Measurements from ENCODE around the gene TBC1D22A.
"Not testable (repeated sequence)": the region's sequence is repeated elsewhere in the genome, so short reads cannot be mapped to it uniquely, and the experiment has no call there.

TBC1D22A gene

DNA sequence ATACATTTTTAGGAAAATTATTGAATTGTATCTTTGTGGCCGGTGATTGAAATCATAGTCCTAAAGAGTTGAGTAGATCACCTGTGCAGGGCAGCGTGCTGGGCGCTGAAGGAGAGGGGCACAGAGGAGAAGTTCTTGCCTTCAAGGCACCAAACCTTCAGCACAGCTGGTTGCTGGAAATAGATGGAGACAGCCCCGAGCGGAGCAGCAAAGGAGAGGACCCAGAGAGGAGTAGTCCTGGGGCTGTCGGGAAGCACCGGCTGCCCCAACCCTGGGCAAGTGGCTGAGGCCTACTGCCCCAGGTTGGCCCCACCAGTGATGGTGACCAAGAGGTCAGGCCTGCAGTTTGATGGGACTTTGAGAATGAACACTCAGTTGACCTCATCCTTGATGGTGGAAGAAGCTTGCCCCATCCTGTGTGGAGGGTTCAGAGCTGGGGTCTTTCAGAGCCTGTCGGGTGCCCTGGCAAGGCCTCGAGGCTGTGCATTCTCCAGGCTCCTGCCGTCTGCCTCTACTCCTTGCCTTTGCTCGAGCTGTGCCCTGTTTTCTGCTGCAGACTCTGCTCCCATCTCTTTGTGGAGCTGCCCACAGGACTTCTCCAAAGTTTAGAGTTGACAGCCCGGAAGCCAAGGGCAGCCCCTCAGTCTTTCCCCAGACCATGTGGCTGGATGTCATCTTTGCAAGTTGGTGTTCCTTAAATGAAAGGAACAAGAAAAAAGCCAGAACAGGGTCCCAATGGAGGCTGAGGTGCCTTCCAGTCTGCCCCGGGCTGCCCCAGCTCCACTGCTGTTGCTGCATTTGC, 285.1 kb downstream of the TBC1D22A start:
- no peak for DNase-seq (ENCODE audit: low spot score)

DNA sequence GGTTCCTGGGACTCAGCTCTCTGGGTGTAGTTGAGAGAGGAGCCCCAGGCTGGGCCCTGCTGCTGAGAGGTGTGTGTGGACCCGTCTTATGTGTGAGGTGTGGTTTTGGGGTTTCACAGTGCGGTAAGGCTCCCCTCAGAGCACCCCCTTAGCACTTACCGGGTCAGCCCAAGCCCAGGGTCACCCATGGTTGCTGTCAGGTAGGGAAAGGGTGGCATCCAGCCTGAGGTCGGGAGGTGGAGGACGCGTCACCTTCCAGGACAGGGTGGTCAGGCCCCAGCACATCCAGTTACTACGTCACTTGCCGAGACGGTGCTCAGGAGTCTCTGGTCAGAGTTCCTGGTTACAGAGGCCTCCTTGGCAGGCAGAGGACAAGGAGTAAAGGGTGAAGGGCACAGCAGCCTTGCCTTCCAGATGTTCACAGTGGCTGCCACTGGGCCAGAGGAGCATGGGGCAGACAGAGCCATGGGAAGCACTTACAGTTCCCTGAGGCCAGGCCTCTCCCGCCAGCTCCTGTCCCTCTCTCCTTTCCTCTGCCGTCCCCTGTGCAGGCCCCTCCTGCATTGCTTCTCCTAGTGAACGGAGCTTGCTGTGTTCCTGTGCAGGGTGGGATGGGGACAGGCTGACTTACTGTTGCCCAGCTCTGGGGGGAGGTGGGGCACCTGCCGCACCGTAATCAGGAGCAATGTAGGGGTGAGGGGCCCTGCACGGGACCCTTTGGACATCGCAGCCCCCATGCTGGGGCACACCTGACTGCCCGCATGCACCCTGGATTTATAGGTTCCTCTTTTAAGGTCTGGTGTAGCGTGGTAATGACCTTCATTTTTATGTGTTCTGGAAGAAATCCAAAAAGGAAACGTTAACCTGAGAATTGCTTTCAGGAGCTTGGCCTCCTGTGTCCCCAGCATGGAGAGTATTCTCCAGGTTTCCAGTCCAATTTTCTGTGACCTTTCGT, 285.9 kb downstream of the TBC1D22A start:
- DNase-seq (ENCODE audit: low spot score) = no peak

DNA sequence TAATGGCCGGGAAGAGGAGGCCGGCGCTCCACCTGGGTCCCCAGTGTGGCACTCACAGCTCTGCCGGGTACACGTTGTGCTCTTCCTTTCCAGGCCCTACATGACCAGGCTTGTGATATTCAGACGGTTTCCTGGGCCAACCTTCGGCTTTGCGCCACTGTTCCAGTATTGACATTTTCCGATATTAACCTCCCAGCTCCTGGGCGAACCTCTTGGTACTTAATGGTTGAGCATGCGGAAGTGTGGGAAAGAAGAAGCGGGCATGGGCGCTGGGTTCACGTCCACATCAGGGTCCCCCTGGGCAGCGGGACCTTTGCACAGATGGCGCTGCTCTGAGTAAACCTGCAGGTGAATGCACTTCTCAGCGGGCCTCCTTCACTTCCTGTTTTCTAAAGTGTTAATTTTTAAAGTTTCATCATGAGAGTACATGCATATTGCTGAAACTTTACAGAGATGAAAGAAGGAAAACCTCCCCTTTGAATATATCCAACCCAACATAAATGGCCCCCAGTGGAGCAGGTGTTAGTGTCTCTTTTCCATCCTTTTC, 286.7 kb downstream of the TBC1D22A start:
- DNase-seq (ENCODE audit: low spot score) = no peak

DNA sequence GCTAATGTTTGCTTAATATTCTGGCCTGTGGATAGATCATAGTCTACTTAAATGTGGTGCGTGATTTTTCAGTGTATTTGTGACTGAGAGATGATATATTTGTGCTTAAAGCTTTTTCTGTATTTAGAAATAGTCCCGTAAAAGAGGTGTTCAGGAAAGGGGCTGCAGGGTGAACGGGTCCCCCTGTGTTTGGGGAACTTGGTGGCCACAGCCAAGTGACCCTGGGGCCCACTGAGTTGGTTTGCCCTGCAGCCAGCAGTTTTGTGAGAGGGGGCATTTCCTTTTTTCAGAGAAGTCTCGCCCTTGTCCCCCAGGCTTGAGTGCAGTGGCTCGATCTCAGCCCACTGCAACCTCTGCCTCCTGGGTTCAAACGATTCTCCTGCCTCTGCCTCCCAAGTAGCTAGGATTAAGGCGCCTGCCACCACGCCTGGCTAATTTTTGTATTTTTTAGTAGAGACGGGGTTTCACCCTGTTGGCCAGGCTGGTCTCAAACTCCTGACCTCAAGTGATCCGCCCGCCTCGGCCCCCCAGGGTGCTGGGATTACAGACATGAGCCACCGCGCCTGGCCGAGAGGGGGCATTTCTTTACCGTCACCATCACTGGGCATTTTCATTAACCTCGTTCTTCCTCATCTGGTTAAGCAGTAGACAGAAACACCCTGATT, 287.4 kb downstream of the TBC1D22A start:
- not testable (repeated sequence) for DNase-seq (ENCODE audit: low spot score)

DNA sequence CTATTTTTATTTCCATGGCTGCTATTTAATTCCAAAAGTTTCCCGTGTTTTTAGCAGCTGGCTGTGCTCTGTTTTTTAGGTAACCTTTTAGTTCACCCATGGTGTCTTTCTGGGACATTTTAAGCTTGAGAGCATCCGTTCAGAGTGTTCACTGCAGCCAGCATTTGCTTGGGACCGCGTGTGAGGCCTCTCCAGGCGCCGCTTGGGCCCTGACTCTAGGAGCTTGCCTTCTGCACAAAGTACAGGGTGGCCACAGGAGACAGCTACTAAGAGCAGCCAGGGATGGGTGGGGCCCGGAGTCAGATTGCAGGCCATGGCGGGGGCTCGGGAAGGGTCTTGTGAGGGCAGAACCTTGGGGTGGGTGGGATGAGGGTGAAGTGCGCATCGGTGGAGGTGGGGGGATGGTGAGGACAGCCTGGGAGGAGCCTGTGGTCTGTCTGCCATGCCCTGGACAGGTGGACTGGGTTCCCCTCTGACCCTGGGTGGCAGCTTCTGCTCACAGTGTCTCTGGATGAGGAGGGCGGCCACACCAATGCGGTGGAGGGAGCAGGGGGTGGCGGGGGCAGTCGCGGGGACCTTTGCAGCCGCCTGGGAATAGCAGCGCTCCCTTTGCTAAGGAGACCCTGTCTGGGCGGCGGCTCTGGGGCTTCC, 288.1 kb downstream of the TBC1D22A start:
- DNase-seq (ENCODE audit: low spot score) = no peak

DNA sequence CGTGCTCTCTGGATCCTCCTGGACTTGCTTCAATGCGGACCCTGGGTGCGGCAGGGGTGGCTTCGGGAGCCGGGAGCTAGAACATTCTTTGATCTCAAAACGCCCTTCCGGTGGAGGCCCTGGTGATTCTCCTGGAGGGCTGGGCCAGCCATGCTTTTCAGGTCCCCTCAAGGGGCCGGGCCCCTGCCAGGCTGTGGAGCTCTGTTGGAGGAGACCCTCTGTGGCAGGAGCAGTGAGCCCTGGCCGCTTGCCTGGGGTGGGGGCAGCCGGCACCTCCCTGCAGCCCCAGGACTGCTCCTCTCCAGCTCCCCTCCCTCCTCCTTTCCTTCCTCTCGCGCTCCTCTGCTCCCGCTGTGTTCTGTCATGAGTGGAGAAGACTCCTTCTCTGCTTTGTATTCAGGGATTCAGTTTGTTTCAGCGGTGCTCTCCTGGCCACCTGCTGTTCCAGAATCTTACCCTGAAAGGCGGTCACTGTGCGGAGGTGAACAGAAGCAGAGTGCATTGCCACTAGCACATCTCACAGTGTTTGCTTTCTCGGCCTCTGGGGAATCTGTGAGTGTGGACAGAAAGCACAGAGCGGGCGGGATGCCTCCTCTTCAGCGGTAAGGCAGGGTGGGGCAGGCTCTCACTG, 289.1 kb downstream of the TBC1D22A start:
- no peak for DNase-seq (ENCODE audit: low spot score)

DNA sequence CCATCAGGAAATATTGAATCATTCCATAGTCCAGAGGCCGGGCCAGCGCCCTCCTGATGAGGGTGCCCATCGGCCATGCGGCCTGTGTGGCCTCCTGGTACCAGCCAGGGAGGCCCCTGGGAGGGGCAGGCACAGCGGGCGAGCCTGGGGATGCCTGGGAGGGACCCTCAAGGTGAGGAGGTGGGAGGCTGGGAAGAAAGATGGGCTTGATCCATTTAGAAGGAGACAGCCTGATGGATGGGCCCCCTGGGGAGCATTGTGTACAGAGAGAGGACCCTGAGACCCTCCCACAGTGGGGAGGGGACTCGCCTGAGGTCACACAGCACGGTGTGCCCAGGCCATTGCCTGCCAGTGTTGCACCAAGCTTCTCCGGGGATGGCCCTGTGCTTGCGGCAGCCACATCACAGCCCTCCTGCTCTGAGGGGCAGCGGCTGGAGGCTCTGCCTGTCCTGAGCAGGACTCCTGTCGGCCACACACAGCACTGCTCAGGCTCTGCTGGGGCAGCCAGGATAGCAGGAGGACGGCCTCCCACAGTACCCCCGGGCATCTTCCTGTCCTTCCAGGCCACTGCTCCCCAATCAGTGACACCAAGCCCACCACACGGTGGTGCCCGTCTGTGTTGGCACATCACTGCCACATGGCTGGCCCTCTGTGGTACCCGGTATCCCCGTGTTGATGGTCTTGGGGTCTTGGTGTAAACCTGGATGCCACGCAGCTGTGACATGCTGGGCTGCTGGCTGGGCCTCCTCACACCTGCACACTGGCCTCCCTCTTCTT, 290.0 kb downstream of the TBC1D22A start:
- no peak for DNase-seq (ENCODE audit: low spot score)

DNA sequence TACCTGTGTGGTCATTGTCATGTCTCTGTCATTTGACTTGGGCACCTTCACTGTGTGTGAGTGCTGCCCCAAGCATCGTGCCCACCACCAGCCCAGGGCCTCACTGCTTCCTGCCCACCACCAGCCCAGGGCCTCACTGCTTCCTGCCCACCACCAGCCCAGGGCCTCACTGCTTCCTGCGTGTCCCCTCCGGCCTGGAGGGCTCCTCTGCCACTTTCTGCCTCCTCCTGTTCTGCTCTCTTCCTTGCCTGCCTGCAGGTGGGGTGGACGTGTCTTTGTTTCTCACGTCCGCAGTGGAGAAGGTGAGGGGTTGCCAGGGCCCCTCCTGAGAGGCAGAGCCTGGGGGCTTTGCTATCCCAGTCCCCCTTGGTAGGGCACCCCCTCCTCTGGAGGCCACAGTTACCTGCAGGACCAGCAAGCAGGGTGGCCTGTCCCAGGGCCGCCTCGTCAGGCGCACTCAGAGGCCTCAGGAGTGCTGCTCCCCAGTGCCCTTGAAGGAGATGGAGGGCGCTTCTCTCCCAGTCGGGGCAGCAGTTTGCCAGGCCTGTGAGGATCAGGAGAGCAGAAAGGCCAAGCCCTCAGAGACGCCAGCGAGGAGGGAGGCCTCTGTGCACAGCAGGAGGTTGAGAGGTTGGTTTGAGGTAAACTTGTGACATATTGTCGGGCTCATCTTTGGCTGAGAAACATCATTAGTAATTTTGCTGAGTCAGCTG, 290.7 kb downstream of the TBC1D22A start:
- DNase-seq (ENCODE audit: low spot score) = no peak

DNA sequence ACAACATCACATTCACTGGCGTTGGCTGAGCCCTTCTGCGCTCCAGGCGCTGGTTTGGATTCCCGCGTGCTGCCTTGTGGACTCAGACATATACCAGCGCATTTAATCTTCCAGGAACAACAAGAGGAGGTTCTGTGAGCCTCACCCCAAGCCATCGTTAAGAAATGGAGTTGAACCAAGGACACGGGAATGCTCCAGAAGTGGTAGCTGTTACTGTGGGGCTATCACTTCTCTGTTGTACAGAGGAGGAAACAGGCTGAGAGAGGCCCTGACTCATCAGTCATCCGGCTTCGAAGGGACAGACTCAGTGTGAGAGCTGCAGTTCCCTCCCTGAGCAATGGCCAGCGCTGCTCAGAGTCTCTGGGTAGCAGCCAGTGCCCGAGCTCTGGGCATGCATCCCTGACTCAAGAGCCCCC, 291.3 kb downstream of the TBC1D22A start:
- DNase-seq (ENCODE audit: low spot score) = peak; percentile 35

DNA sequence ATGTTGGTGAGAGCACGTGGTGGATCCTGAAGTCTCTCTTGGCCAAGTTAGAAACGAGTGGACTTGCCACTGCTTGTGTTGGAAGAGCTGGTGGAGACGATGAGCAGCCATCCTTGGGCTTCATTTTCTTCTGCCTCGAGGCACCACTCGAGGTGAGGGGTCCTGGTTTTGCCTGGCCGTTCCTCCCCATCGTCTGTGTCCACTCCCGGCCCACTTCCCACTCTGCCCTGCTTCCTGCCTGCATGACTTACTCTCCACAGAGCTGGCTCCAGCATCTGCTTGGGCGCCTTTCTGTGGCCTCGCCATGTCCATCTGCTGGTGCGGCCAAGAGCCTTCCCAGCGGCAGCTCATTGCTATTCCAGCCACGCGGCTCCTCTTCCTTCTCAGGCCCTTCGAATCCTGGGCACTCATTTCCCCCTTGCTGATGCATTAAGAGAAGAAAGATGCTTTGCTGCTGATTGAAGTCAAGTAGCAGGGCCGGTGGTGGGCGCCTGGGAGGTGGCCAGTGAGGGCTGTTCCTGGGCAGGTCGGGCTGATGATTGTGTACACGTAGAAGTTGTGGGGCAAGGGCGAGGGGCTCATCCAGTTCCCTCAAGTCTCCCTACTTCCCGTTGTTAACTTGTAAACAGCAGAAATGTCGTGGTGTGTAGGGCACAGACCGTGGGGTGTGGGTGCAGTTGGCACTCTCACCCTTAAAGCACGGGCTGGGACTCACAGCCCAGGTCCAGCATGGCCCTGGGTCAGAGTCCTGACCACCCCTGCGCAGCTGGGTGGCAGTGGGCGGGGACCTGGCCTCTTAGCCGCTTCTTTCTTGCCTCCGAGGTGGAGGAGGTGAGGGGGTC, 292.0 kb downstream of the TBC1D22A start:
- no peak for DNase-seq (ENCODE audit: low spot score)

DNA sequence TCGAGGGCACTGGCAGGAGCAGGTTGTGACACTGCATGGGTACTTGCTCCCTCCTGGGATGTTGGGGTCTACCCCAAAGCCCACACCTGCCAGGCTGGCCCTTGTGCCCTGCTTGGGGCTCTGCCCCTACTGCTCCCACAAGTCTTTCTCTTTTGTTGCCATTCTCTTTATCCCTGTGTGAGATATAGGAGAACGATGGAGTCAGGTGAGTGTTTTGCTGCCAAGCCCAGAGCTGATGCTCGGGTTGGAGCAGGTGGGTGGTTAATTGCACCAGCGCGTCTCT, 292.6 kb downstream of the TBC1D22A start:
- DNase-seq (ENCODE audit: low spot score) = no peak

DNA sequence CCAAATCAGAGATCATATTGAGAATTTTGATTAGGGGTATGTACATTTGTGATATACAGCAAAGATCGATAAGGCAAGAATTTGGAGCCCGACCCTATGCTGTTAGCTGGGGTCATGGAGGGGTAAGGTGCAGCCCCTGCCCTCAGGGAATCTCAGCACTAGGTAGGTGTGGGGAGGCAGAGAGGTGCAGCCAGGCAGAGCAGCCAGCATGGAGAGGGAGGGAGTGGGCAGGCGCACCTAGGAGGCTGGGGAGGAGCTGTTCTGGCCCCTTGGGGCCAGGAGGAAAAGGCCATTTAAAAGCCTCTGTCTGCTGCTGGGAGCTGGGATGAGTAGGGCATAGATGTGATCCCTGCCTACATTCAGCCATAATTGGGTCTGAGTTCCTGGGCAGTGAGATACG, 293.0 kb downstream of the TBC1D22A start:
- DNase-seq (ENCODE audit: low spot score) = no peak

DNA sequence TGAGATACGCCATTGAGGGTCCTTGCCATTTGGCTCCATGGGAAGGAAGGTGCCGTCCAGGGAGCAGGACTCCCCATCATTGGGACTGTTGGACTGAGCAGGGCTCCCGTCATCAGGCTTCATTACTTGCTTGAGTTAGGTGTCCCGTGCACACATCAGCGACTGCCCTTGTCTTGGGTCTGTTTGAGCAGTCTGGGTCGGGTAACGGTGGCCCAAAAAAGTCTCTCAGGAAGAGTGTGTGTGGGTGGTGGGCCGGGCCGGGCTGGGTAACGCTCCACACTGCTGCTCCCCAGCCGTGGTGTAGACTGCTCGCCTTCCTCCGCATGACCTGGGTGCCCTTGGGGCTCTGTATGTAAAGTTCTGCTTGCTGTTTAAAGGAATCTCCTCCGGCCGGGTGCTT, 293.5 kb downstream of the TBC1D22A start:
- no peak for DNase-seq (ENCODE audit: low spot score)

DNA sequence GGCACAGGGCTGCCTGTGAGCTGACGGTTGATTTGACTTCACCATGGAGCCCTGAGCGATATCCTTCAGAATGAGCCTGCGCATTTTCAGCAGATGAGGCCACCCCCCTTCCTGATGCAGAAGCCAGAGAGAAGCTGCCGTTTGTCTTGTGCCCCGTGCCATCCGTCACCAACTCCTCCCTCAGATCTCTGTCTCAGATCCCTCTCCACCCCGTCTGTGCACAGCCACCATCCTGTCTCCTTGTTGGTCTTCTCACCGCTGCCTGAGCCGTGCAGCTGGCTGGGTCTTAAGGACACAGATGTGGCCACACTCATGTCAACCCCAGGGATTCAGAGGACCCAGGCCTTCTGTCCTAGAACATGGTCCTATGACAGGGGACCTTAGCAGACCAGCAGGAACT, 293.9 kb downstream of the TBC1D22A start:
- no peak for DNase-seq (ENCODE audit: low spot score)

DNA sequence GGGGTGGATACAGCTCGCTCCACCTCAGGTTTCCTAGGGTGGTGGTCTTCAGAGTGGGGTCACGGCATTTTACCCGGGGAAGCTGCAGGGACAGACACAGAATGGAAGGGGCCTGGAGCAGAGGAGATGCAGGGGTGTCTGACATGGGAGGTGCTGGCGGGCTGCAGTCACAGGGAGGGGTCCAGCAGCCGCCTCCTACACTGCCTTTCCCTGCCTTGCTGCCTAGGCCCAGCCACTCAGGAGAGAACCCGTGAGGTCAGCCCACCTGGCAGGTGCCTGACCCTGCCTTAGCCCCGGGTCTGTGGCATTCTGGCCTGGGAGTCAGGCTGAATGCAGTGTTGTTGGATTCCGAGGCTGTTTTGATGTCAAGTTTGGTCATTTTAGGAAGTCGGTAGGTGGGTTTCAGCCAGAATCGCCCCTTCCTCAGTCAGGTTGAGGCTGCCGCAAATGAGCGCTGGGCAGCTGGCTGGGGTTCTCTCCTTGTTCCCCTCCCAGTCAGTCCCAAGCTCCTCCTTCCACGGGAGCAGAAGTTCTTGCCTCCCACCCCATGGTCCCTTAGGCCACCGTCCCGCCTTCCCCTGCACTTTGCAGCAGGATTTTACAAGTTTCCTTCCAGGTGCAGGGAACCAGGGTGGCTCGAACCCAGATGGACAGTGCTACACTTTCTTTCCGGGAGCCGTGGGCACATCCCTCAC, 294.5 kb downstream of the TBC1D22A start:
- DNase-seq (ENCODE audit: low spot score) = no peak

DNA sequence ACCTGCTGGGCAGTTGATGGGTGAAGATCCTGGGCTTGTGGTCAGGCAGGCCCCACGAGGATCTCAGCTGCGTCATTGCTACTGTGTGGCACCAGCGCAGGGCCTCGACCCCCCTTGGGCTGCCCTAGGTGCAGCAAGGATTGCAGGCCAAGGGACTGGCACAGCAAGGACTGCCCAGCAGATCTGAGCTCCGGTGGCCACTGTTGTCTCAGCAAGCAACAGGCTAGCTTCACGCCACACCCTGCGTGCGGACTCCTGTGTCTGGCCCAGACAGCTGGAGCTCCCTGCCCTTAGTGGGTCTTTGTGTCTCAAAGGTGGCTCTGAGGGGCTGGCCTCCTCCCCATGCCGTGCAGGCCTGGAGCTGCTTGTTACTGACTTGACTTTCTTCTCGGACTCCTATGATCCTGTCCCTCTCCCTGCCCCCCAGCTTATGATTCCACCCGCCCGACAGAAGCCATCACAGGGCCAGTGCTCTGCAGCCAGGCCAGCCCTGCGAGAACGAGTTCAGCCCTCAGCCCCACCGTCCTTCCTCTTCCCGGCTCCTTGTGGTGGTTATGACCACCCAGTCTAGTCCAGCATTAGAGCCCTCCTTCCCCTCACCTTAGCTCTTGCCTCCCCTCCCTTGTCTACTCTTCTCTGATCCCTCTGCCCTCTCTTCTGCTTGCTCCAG, 295.6 kb downstream of the TBC1D22A start:
- DNase-seq (ENCODE audit: low spot score) = no peak

DNA sequence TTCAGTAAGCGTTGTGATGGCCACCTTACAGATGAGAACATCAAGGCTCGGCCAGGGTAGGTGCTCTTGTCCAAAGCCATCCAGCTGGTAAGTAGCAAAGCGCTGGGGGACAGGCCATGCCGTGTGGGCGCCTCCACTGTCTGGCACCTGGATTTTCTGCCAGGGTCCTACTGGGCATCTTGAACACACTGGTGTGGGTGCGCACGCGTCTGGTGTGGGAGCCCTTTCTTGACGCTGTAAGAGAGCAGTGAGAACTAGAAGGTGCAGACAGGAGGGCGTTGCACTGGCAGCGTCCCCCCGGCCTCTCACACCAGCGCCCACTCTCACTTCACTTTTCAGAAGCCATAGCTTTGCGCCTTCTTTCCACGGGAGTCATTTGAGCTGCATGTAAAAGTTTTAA, 296.6 kb downstream of the TBC1D22A start:
- no peak for DNase-seq (ENCODE audit: low spot score)

DNA sequence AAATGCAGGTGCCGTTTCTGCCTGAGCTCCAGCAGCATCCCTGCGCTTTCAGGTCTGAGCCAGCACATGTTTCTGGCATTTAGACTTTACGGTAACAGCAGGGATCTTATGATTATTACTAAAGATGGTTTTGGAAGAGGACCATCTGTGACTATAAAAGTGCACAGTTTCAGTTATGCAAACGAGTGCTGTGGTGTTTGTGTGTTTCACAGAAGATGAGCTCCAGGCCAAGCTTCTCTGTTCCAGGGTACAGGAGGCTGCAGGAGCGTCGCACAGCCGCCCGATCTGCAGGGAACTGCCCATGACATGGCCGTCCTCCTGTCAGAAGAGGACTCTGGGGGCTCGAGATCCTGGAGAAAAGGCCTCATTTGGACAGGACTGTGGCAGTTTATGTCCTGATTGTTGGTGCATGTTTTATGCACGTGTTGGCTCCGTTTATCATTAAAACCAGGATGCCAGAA, 297.3 kb downstream of the TBC1D22A start:
- DNase-seq (ENCODE audit: low spot score) = no peak

Data from hepatic stellate cell (primary cell).